ENCODE measurements around the gene FREY1.

The FREY1 gene

GRCh38 chr11:45906965-45907611, at the start of gene FREY1:
FREY1 (minus strand) TSS chr11:45907271; CDS start chr11:45907245, 26 bp downstream.
- no peak for DNase-seq

GRCh38 chr11:45949992-45950407, 42.9 kb upstream of the FREY1 start:
- no peak for DNase-seq

GRCh38 chr11:45948356-45948755, 41.3 kb upstream of the FREY1 start:
- DNase-seq, result no peak

DNA sequence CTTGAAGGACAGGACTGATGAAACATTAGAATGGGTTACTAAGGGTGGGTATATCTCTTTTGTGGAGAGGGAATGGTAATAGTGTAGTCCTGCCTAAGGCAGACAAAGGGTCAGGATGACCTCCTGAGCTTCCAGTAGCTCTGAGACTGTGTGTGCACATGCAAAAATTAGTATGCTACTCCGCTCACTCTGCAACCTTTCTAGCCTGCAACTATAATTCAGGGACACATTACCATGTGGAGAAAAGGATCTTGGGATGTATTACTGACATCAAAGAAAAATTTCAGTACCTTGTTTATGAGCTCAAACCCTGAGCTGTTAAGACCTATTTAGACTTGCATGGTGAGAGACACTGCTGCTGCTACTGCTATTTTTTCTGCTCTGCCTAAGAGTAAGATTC, 40.8 kb upstream of the FREY1 start:
- DNase-seq, result no peak

DNA sequence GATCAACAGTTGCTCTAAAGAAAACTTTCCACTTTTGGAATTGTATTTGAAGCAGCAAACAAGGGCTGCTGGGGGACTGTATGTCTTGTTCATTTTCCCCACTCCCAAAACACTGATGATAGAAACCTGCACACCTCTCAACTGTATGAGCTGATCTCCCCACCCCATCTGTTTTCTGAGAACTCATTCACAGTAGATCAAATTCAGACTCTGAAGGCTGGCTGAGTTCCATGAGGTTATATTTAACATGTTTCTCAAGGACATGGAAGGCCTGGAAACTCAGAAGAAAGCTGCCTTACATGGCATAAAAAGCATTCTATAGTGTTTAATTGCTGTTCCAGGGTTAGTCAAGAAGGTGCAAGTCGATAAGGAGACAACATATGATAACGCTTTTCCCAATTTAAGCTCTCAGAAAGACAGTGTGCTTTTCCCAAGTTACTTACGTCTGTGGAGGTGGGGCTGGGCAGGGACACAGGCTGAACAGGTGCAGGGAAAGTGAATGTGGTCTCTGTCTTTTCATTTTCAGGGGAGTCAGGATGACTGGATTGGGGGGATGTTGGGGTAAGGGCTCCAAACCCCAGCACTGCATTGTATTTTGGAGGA, 38.4 kb upstream of the FREY1 start:
- no peak for DNase-seq

DNA sequence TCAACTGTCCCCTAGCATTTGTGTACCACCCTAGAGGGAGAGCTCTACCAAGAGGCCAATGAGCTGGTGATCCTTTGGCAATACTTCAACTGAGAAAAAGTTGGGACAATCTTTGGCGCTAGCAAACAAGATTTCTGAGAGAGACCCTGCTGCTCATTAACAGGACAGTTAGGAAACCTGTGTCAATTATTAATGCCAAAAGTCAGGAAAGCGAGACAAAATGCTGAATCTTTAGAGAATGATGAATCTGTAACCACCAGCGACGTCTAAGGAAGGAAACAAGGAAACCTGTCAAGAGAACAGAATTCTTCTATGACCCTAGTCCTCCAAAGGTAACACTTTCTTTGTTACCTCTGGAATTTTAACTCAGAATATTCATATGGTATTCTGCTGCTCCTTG, 35.3 kb upstream of the FREY1 start:
- no peak for DNase-seq

DNA sequence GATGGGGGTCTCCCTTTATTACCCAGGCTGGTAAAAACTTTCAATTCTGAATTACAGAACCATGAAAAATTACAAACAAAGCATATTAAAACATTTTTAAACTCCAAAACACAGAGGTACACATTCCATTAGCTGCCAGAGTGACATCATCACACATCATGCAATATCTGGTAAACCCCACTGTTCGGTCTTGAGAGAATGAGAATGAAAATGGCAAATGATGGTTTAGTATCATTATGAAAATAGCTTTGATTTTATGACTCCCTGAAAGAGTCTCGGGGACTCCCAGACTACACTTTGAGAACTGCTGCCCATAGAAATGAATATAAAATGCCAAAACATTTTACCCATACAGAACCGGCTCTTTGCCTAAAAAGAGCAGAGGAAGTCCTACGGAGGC, 34.2 kb upstream of the FREY1 start:
- no peak for DNase-seq

DNA sequence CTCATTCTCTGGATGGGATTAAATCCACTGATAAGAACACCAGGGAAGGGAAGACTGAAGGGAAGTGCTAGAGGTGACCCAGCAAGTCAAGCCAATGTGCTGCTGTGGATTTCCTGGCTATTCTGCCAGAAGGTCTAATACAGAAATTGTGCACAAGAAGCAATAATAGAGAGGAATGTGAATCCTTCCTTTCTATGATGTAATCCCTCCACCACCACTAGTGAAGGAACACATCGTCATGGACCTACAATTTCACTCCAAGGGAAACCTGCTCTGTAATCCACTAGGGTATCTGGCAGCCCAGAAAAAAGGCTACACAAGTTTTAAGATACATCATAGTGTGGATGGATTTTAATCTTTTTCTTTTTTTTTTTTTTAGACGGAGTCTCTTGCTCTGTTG, 32.8 kb upstream of the FREY1 start:
- DNase-seq, result no peak

- DNase-seq, result no peak
Measured at GRCh38 chr11:45937916-45938315, 30.8 kb upstream of the FREY1 start.

GRCh38 chr11:45936511-45937054, 29.5 kb upstream of the FREY1 start:
- DNase-seq, result no peak

GRCh38 chr11:45935349-45936064, 28.4 kb upstream of the FREY1 start:
- DNase-seq, result no peak

DNA sequence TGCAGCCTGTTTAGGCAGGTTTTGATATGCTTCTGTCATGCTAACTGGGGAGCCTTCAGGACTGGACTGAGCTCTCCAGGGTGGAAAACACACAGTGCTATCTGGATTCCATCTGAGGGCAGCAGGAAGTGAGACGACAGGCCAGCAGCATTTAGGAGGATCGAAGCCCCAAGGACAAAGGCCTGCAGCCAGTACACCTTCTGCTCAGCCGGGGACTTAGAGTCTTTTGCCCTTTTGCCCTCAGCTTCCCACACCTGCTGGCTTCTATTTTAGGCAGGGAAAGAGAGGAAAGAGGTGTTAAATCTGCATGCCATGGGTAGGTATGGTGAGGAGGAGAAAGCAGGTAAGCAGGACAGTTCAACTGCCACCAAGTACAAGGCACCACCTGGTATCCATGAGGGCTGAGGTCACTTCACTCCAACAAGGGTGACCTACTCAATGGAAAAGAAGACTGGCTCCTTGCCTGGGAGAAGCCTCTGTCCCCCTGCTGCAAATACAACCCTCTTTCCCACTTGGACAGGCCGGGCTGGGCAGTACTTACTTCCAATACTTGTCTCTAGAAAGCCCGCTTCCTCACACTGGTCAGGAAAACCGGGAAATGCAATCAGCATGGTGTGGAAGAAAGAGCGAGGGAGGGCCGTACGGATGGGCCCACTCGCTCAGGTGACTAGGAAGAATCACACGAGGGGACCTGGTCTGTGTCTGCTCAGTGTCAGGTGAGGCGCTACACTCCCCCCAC, 27.7 kb upstream of the FREY1 start:
- no peak for DNase-seq

DNA sequence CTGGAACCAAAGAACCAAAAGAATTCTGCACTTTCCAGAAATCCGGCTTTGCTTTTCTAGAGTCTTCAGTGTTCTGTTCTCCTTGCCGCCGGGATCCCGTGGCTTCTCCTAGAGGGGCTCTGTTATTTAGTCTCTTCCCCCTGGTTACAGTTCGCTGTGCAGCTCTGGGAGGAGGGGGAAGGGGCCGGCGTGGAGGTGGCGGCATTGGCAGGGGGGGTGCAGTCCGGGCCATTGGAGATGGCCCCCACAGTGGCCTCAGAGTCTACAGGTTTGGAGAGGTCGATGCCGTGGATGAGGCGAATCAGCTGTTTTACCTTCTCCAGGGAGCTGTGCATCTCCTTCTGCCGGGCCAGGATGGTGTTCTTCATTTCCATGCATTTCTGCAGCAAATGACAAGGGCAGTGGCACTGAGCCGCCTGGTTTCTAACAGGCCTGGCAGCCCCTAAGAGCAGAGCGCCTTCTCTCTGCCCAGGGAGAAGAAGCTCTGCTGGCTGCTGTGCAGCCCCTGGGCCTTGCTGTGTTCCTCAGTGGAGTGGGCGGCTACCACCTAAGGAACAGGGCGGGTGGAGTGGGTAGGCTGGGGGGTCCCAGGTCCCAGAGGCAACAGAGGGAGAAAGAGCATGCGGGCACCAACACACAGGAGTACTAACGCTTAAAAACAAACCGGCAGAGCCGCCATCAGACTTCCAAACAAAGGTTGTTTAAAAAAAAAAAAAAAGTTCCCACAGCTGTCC, 26.9 kb upstream of the FREY1 start:
- DNase-seq, result no peak

DNA sequence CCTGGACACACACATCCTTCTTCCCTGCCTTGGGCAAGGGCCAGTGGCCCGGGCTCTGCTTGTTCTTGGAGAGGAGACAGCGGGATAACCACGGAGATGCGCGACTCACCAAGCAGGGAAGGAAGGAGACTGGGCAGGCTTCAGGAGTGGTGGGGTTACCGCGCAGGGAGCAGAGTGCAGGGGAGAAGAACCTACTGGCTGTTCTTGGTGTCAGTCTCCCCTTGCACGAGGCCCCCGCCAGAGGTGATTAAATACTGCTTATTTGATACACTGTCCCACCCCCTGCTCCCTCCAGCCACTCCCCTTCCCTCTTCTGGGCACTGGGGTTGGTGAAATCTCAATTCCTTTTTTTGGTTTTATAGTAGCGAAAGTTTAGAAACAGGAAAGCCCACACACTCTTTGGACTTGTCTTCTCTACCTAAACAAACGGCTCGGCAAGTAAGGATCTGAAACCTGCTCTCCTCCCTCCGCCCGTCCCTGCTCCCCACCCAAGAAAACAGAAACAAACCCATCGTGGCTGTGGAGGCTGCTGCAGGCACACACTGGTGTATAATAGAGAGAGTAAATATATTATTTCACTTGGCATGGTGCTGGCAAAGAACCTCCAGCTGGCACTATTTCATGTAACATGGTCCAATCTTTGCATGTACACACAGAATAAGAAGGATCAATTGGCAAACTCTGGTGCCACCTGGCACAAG, 26.2 kb upstream of the FREY1 start:
- DNase-seq, result no peak

DNA sequence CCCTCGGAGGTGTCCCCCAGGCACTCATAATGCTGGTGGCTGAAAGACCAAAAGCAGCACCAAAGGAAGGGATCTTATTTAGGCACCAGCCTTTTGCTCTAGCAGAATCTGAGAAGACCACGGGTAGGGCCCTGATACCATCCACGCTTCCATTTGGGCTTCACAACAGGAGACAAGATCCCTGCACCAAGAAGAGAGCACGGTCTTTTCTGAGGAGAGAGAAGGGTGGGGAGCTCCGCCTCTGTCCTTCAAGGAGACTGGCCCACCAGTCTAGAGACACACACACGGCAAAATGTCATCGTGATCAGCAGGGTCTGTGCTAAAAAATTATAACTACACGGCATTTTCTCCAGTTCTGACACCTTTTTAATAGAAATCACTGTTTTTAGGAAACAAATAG, 25.1 kb upstream of the FREY1 start:
- DNase-seq, result no peak

DNA sequence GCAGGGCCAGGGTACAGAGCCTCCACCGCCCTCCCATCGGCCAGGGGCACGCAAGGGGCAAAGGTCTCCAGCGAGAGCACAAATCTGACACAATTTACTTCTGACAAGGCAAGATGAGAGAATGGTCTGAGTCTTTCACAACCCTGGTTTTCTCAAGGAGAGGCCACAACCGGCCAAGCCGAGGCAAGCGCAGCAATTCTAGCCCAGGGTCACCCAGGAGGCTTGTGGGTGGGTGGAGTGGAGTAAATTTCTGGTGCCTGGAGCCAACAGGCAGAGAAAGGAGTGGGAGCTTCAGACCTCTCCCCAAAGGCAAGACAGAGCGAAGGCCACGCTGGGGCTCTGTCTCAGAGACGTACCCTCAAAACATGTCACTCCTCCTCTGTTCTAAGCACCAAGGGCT, 24.7 kb upstream of the FREY1 start:
- DNase-seq, result no peak

GRCh38 chr11:45930951-45931570, 24.0 kb upstream of the FREY1 start:
- DNase-seq, result no peak

GRCh38 chr11:45930031-45930794, 23.1 kb upstream of the FREY1 start:
- peak; percentile 59 for DNase-seq

DNA sequence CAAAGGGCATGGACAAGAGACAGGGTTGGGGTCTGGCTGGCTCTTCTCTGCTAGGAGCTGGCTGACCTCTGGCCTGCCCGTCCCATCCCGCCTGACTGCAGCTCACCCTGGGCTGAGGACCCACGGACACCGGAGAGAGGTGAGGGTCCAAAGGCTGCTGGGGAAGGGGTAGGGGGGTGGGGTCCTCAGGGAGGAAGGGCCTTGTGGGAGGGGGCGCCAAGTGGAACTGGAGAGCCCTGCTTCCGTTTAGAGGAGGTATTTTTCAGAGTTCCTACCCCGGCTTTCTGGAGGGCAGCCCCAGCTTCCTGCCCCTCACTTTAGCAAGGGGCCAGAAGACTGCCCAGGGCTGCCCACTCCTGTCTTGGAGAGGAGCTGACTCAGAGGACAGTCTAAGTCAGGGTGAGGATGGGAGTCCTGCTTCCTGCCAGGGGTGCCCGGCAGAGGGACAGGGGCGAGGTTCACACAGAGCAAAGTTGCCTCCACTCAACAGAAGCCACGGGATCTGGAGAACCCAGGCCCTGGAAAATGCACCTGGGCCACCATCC, 22.5 kb upstream of the FREY1 start:
- DNase-seq, result peak; percentile 15

GRCh38 chr11:45928535-45929215, 21.6 kb upstream of the FREY1 start:
- no peak for DNase-seq

Data from CD4-positive, alpha-beta T cell treated with Interleukin-12 subunit alpha and Interleukin-12 subunit beta, for 1 hour (primary cell).